SK-N-MC (cell line): ENCODE measurements around the gene C19orf67.
"Not testable (repeated sequence)": the region's sequence is repeated elsewhere in the genome, so short reads cannot be mapped to it uniquely, and the experiment has no call there.

ENCODE experiments used
- EZH2 ChIP-seq: fragments of 200-600 bp; sonication (generic); IDR thresholded peaks from one replicate; pipeline ENCODE4 v1.6.1; 2017; ENCODE audit warnings: antibody characterized with exemption
- FOXP2 ChIP-seq: optimal IDR thresholded peaks from 2 replicates; pipeline ENCODE3; 2011; ENCODE audit warnings: mild to moderate bottlenecking, moderate library complexity; ENCODE audit not compliant: insufficient read depth; ENCODE audit errors: extremely low read length, control extremely low read depth
- POLR2AphosphoS5 ChIP-seq: IDR thresholded peaks from 2 replicates; pipeline ENCODE4 v1.6.1; 2012; ENCODE audit warnings: mild to moderate bottlenecking, low read depth, low read length, borderline replicate concordance

- not testable (repeated sequence) for TF ChIP-seq POLR2AphosphoS5, FOXP2, EZH2
Measured at GRCh38 chr19:14050961-14051360, 34.6 kb downstream of the C19orf67 start.
